ENCODE results near the gene CSRNP3.

- no peak for TF ChIP-seq CTCF (IDR thresholded peaks at IDR 0.05)
- no peak for TF ChIP-seq POLR2A (IDR thresholded peaks at IDR 0.05)
These were observed 91.0 kb downstream of the CSRNP3 start for GRCh38 chr2:165560377-165560988.
